ENCODE measurements around the gene ATP10B.

ATP10B gene

GRCh38 chr5:160837749-160838593, 14.0 kb downstream of the ATP10B start:
- H3K79me2 ChIP-seq: no peaks in the 10 kb centered on the region
- H3K4me3 ChIP-seq (ENCODE audit: low read depth, low read length): no peak overlapping the region
- no peaks in the 10 kb centered on the region for H3K36me3 ChIP-seq (ENCODE audit: control insufficient read depth, insufficient read depth, low read length)
- H3K4me1 ChIP-seq: no peaks in the 10 kb centered on the region
- no peak for TF ChIP-seq CTCF (IDR thresholded peaks at IDR 0.05)
- H3K9ac ChIP-seq: no peak overlapping the region
- H3K27ac ChIP-seq: no peak overlapping the region
- no peaks in the 10 kb centered on the region for H3K27me3 ChIP-seq (ENCODE audit: control insufficient read depth, insufficient read depth, low read length)
- H2AFZ ChIP-seq: no peak overlapping the region
- H3K4me2 ChIP-seq (ENCODE audit: low read length): no peak overlapping the region
- no peaks in the 10 kb centered on the region for H3K9me3 ChIP-seq (ENCODE audit: control insufficient read depth, low read length)

GRCh38 chr5:160837211-160837610, 14.8 kb downstream of the ATP10B start:
- no peaks in the 10 kb centered on the region for H3K79me2 ChIP-seq
- TF ChIP-seq CTCF (IDR thresholded peaks at IDR 0.05): no peak
- H3K4me3 ChIP-seq (ENCODE audit: low read depth, low read length): no peak overlapping the region

GRCh38 chr5:160835818-160836528, 16.0 kb downstream of the ATP10B start:
- H3K27ac ChIP-seq: no peak overlapping the region
- no peak overlapping the region for H2AFZ ChIP-seq
- TF ChIP-seq CTCF (IDR thresholded peaks at IDR 0.05): no peak

More at GRCh38 chr5:160837211-160837610, 14.8 kb downstream of the ATP10B start:
- no peaks in the 10 kb centered on the region for H3K4me1 ChIP-seq
- no peak overlapping the region for H3K27ac ChIP-seq
- H3K9ac ChIP-seq: no peak overlapping the region
- H3K27me3 ChIP-seq (ENCODE audit: control insufficient read depth, insufficient read depth, low read length): no peaks in the 10 kb centered on the region
- H3K9me3 ChIP-seq (ENCODE audit: control insufficient read depth, low read length): no peaks in the 10 kb centered on the region
- no peaks in the 10 kb centered on the region for H3K36me3 ChIP-seq (ENCODE audit: control insufficient read depth, insufficient read depth, low read length)
- H3K4me2 ChIP-seq (ENCODE audit: low read length): no peak overlapping the region
- H2AFZ ChIP-seq: no peak overlapping the region

GRCh38 chr5:160835376-160835775, 16.6 kb downstream of the ATP10B start:
- no peak overlapping the region for H3K9ac ChIP-seq
- no peak overlapping the region for H3K4me2 ChIP-seq (ENCODE audit: low read length)
- no peak overlapping the region for H3K27ac ChIP-seq
- no peaks in the 10 kb centered on the region for H3K27me3 ChIP-seq (ENCODE audit: control insufficient read depth, insufficient read depth, low read length)
- H2AFZ ChIP-seq: no peak overlapping the region
- no peaks in the 10 kb centered on the region for H3K4me1 ChIP-seq
- H3K79me2 ChIP-seq: no peaks in the 10 kb centered on the region
- no peak for TF ChIP-seq CTCF (IDR thresholded peaks at IDR 0.05)
- H3K9me3 ChIP-seq (ENCODE audit: control insufficient read depth, low read length): no peaks in the 10 kb centered on the region
- no peak overlapping the region for H3K4me3 ChIP-seq (ENCODE audit: low read depth, low read length)
- no peaks in the 10 kb centered on the region for H3K36me3 ChIP-seq (ENCODE audit: control insufficient read depth, insufficient read depth, low read length)

More at GRCh38 chr5:160835818-160836528, 16.0 kb downstream of the ATP10B start:
- no peaks in the 10 kb centered on the region for H3K79me2 ChIP-seq
- H3K9ac ChIP-seq: no peak overlapping the region
- no peaks in the 10 kb centered on the region for H3K4me1 ChIP-seq
- no peaks in the 10 kb centered on the region for H3K9me3 ChIP-seq (ENCODE audit: control insufficient read depth, low read length)
- H3K27me3 ChIP-seq (ENCODE audit: control insufficient read depth, insufficient read depth, low read length): no peaks in the 10 kb centered on the region
- no peak overlapping the region for H3K4me2 ChIP-seq (ENCODE audit: low read length)
- H3K4me3 ChIP-seq (ENCODE audit: low read depth, low read length): no peak overlapping the region
- no peaks in the 10 kb centered on the region for H3K36me3 ChIP-seq (ENCODE audit: control insufficient read depth, insufficient read depth, low read length)
